OCI-LY1 (cell line): Measurements from ENCODE around the gene PEX5L.

Source experiments
- CTCF ChIP-seq: fragments of 200-600 bp; sonication (generic), shearing (Covaris generic); IDR thresholded peaks from 2 replicates; pipeline ENCODE4 v1.5.1; 2017; ENCODE audit warnings: mild to moderate bottlenecking, antibody characterized with exemption, low read length, moderate library complexity, mixed read lengths
- EZH2 ChIP-seq: fragments of 200-600 bp; sonication (generic), shearing (Covaris generic); IDR thresholded peaks from 2 replicates; pipeline ENCODE4 v1.8.0; 2017; ENCODE audit warnings: borderline replicate concordance, mixed run types, mild to moderate bottlenecking, antibody characterized with exemption, low read length, moderate library complexity, mixed read lengths

GRCh38 chr3:179964890-179965289 lies 71.8 kb downstream of the PEX5L start:
- TF ChIP-seq CTCF (no peak), EZH2 (no peak)
